HCT116 (cell line): ENCODE measurements around the gene PDE4D. TPM values are rescaled to one million over a fixed set of nuclear protein-coding genes. Genes with fewer than 3 reads are reported as not detected.

ENCODE experiments used
- ATAC-seq: fragments of 200-7000 bp; cut with Tn5 transposase; 2 replicates; pipeline ENCODE4 v1.9.1; 2020; ENCODE audit warnings: mild to moderate bottlenecking, moderate library complexity
- BruUV-seq: library from RNA; stranded (reverse); fragments of 400-500 nt; replicated peaks from 2 replicates; lab custom pipeline; 2021; lab: Mats Ljungman, UMichigan
- CTCF ChIA-PET: fragments of 300-600 bp; sonication (Branson Sonifier 250); formaldehyde crosslinking; loops from one replicate; lab custom pipeline; 2021; ENCODE audit warnings: antibody characterized with exemption; lab: Charles Lee
- POLR2A ChIA-PET: fragments of 300-600, 350-600 bp; sonication (Branson Sonifier 250); formaldehyde crosslinking; loops from one replicate; lab custom pipeline; 2021; ENCODE audit warnings: antibody characterized with exemption; lab: Charles Lee
- RAD21 ChIA-PET, 2 experiments: fragments of 300-600 bp; sonication (Branson Sonifier 250); formaldehyde crosslinking; loops; one replicate each; lab custom pipeline; 2023; ENCODE audit warnings: low total read pairs in 2 of 2; ENCODE audit not compliant: uncharacterized antibody in 2 of 2, unreplicated experiment in 2 of 2, low non-redundant PET in 1 of 2; lab: Charles Lee
- DNase-seq: peaks from one replicate; pipeline ENCODE4 v3.0.0-alpha.2; 2010; ENCODE audit warnings: low read depth, low spot score
- H2AFZ ChIP-seq: fragments of 200-600 bp; shearing (Covaris generic), sonication (generic); 2 replicates; pipeline ENCODE4 v1.6.1; 2017; ENCODE audit warnings: low read depth, mixed run types, mixed read lengths, antibody characterized with exemption, low read length; ENCODE audit not compliant: poor library complexity, severe bottlenecking
- H3K27ac ChIP-seq: 2 replicates; pipeline ENCODE4 v1.5.1; 2012; ENCODE audit warnings: low read depth, low read length
- H3K27me3 ChIP-seq: fragments of 200-600 bp; sonication (generic); 2 replicates; pipeline ENCODE4 v1.6.1; 2016; ENCODE audit warnings: mixed run types, low read length, mixed read lengths; ENCODE audit not compliant: insufficient read depth
- H3K36me3 ChIP-seq, 2 experiments: fragments of 200-500 bp in 1 of 2; fragments of 200-600 bp in 1 of 2; sonication (Bioruptor generic) in 1 of 2; sonication (generic) in 1 of 2; 2 replicates each; pipeline versions ENCODE4 v1.5.1 to v1.6.1; 2014 to 2016; ENCODE audit warnings: low read length in 2 of 2, inconsistent platforms in 1 of 2, mixed read lengths in 1 of 2, mixed run types in 1 of 2; ENCODE audit not compliant: insufficient read depth in 2 of 2, control insufficient read depth in 1 of 2
- H3K4me1 ChIP-seq, 2 experiments: fragments of 200-600 bp in 1 of 2; sonication (generic) in 1 of 2; 2 replicates each; pipeline versions ENCODE4 v1.5.1 to v1.6.1; 2012 to 2017; ENCODE audit warnings: low read length in 2 of 2, inconsistent platforms in 1 of 2, mild to moderate bottlenecking in 1 of 2, mixed read lengths in 1 of 2, mixed run types in 1 of 2, moderate library complexity in 1 of 2; ENCODE audit not compliant: insufficient read depth in 2 of 2, control insufficient read depth in 1 of 2
- H3K4me2 ChIP-seq: fragments of 200-600 bp; sonication (generic); 2 replicates; pipeline ENCODE4 v1.6.1; 2017; ENCODE audit warnings: mixed run types, low read length, mixed read lengths
- H3K4me3 ChIP-seq, 2 experiments: fragments of 200-600 bp in 1 of 2; sonication (generic) in 1 of 2; replicated peaks in 1 of 2; 2 replicates each; pipeline ENCODE4 v1.5.1; 2011 to 2016; ENCODE audit warnings: low read length in 2 of 2, control low read depth in 1 of 2, low read depth in 1 of 2, mild to moderate bottlenecking in 1 of 2, mixed read lengths in 1 of 2, mixed run types in 1 of 2
- H3K79me2 ChIP-seq: fragments of 200-600 bp; sonication (generic); 2 replicates; pipeline ENCODE4 v1.6.1; 2017; ENCODE audit warnings: mild to moderate bottlenecking, mixed run types, low read length, moderate library complexity, mixed read lengths; ENCODE audit not compliant: insufficient read depth
- H3K9ac ChIP-seq: fragments of 200-600 bp; sonication (generic); 2 replicates; pipeline ENCODE4 v1.6.1; 2016; ENCODE audit warnings: low read length, mixed read lengths
- H3K9me2 ChIP-seq: fragments of 200-600 bp; sonication (generic), shearing (Covaris generic); 2 replicates; pipeline ENCODE4 v1.6.1; 2017; ENCODE audit warnings: mixed run types, mild to moderate bottlenecking, moderate library complexity; ENCODE audit not compliant: insufficient read depth
- H3K9me3 ChIP-seq, 2 experiments: fragments of 200-500 bp in 1 of 2; fragments of 200-600 bp in 1 of 2; sonication (Bioruptor generic) in 1 of 2; sonication (generic) in 1 of 2; 2 replicates each; pipeline ENCODE4 v1.6.1; 2014 to 2017; ENCODE audit warnings: low read length in 2 of 2, mixed read lengths in 2 of 2, inconsistent platforms in 1 of 2, low read depth in 1 of 2, mild to moderate bottlenecking in 1 of 2, mixed run types in 1 of 2, moderate library complexity in 1 of 2; ENCODE audit not compliant: control insufficient read depth in 1 of 2, insufficient read depth in 1 of 2
- H4K20me1 ChIP-seq: fragments of 200-600 bp; sonication (generic), shearing (Covaris generic); 2 replicates; pipeline ENCODE4 v1.6.1; 2017; ENCODE audit warnings: mixed run types, mild to moderate bottlenecking, moderate library complexity; ENCODE audit not compliant: insufficient read depth
- CEBPB ChIP-seq: IDR thresholded peaks from 2 replicates; pipeline ENCODE4 v1.6.1; 2012; ENCODE audit warnings: low read depth
- CTCF ChIP-seq, 3 experiments: fragments of 200-600 bp in 1 of 3; sonication (generic) in 1 of 3; IDR thresholded peaks in 2 of 3; conservative IDR thresholded peaks in 1 of 3; 2 replicates each; pipeline ENCODE4 v1.5.1; 2012 to 2017; ENCODE audit warnings: low read depth in 2 of 3, low read length in 2 of 3, antibody characterized with exemption in 1 of 3, borderline replicate concordance in 1 of 3, control low read depth in 1 of 3, mild to moderate bottlenecking in 1 of 3, mixed read lengths in 1 of 3, mixed run types in 1 of 3, moderate library complexity in 1 of 3; ENCODE audit not compliant: insufficient read depth in 1 of 3
- ELF1 ChIP-seq: IDR thresholded peaks from 2 replicates; pipeline ENCODE4 v1.6.1; 2012; ENCODE audit warnings: low read depth, borderline replicate concordance
- POLR2A ChIP-seq: IDR thresholded peaks from 2 replicates; pipeline ENCODE4 v1.7.0; 2011; ENCODE audit warnings: borderline replicate concordance; ENCODE audit not compliant: insufficient read depth, insufficient read length; ENCODE audit errors: extremely low read depth
- POLR2AphosphoS5 ChIP-seq: IDR thresholded peaks from 2 replicates; pipeline ENCODE4 v1.6.1; 2011; ENCODE audit warnings: mild to moderate bottlenecking, low read depth, low read length, moderate library complexity
- SP1 ChIP-seq: IDR thresholded peaks from 2 replicates; pipeline ENCODE4 v1.6.1; 2012; ENCODE audit warnings: low read depth
- TCF7L2 ChIP-seq: IDR thresholded peaks from 2 replicates; pipeline ENCODE4 v1.7.0; 2011; ENCODE audit warnings: borderline replicate concordance, inconsistent platforms; ENCODE audit not compliant: insufficient read depth, insufficient read length; ENCODE audit errors: extremely low read depth
- YY1 ChIP-seq: IDR thresholded peaks from 2 replicates; pipeline ENCODE4 v1.6.1; 2011; ENCODE audit warnings: low read length, low read depth, moderate library complexity, mild to moderate bottlenecking; ENCODE audit not compliant: insufficient replicate concordance; ENCODE audit errors: extremely low read depth
- ZBTB33 ChIP-seq: IDR thresholded peaks from 2 replicates; pipeline ENCODE4 v1.6.1; 2011; ENCODE audit warnings: mild to moderate bottlenecking, low read length, moderate library complexity; ENCODE audit not compliant: insufficient replicate concordance; ENCODE audit errors: extremely low read depth
- ZFX ChIP-seq: fragments of 450-650 bp; IDR thresholded peaks from 2 replicates; pipeline ENCODE4 v1.6.1; 2017
- ZNF274 ChIP-seq: fragments of 200-500 bp; sonication (Bioruptor generic); IDR thresholded peaks from 2 replicates; pipeline ENCODE4 v1.6.1; 2014; ENCODE audit warnings: mild to moderate bottlenecking, low read depth, low read length, inconsistent platforms
- intact Hi-C: fragments of 100-400 bp; cut with micrococcal nuclease; formaldehyde crosslinking; loops from 2 replicates; pipeline ENCODE4 v1.10.0; 2022
- total RNA-seq: library from RNA; stranded (reverse); gene quantifications from one replicate; pipeline ENCODE4 v1.2.1, GENCODE V29; 2021; ENCODE audit not compliant: unreplicated experiment
- TF ChIP-seq, protein P1 (sequence below): IDR thresholded peaks from 2 replicates; pipeline ENCODE4 v1.6.1; 2012; ENCODE audit warnings: low read depth

The PDE4D gene
- total RNA-seq, 1 experiment from 2014 or later: 1.1 TPM

DNA sequence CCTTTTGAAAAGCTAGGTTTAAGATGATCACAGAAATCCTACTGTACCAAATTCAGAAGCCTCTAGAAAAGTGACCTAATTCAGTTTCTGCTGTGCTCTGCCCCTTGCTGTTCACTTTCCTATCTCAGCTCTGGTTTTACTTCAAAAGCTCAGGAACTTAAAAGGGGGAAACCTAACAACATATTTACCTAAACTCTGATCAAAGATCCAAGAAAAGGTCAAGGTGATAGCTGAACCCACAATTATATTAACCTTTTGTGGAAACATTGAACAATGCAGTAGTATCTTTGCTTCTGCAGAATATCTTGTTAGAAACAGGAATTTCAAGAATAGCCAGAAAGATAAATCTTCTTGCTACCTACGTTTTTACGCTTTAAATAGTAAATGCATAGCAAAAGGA is 568.5 kb downstream of the PDE4D start:
- intact Hi-C loops: no loop called here
- Histone ChIP-seq H3K9me2 (no peaks in the 10 kb centered on the region), H3K27ac (no peak overlapping the region), H3K36me3 (no peaks in the 10 kb centered on the region), H4K20me1 (no peaks in the 10 kb centered on the region), H3K27me3 (peaks cover 18% of the 10 kb centered on the region), H3K4me1 (no peaks in the 10 kb centered on the region), H3K9ac (no peak overlapping the region), H3K4me2 (no peak overlapping the region), H2AFZ (no peak overlapping the region), H3K4me3 (no peak overlapping the region), H3K9me3 (no peaks in the 10 kb centered on the region), H3K79me2 (no peaks in the 10 kb centered on the region)
- no peak for ATAC-seq
- ChIA-PET POLR2A (no interaction called here), CTCF (no interaction called here), RAD21 (no interaction called here)
- TF ChIP-seq TCF7L2 (no peak), SP1 (no peak), POLR2A (no peak), ZFX (no peak), CEBPB (no peak), POLR2AphosphoS5 (no peak)
- BruUV-seq: no TSS peak
- no peak for DNase-seq

DNA sequence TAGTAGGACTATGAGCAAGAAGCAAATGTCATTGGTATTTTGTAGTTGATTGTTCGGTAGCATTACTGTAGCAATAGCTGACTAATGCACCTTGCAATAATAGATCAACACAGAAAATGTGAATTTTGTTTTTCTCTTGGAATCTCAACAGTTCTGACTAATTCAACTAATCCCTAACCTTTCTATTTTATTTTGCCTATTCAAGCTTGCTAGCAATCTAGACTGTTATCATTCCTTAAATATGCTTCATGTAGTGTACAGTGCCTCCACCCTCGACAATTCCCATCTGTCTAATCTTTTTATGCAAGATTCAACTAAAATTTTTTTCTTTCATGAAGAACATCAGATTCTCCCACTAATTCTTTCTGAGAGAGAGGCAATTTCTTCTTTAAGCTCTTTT is 570.6 kb downstream of the PDE4D start:
- BruUV-seq: no TSS peak
- TF ChIP-seq SP1: no peak
- no peak for TF ChIP-seq CTCF (IDR thresholded peaks at IDR 0.05 in 2 of 3, conservative IDR thresholded peaks at IDR 0.05 in 1 of 3; ENCODE audit: borderline replicate concordance in 1 of 3, insufficient read depth in 1 of 3, low read depth in 2 of 3, low read length in 2 of 3)
- TF ChIP-seq ZBTB33: no peak
- TF ChIP-seq YY1: no peak
- no peak for TF ChIP-seq ELF1
- no peak for TF ChIP-seq ZNF274
- TF ChIP-seq CEBPB: no peak
- TF ChIP-seq, protein P1, sequence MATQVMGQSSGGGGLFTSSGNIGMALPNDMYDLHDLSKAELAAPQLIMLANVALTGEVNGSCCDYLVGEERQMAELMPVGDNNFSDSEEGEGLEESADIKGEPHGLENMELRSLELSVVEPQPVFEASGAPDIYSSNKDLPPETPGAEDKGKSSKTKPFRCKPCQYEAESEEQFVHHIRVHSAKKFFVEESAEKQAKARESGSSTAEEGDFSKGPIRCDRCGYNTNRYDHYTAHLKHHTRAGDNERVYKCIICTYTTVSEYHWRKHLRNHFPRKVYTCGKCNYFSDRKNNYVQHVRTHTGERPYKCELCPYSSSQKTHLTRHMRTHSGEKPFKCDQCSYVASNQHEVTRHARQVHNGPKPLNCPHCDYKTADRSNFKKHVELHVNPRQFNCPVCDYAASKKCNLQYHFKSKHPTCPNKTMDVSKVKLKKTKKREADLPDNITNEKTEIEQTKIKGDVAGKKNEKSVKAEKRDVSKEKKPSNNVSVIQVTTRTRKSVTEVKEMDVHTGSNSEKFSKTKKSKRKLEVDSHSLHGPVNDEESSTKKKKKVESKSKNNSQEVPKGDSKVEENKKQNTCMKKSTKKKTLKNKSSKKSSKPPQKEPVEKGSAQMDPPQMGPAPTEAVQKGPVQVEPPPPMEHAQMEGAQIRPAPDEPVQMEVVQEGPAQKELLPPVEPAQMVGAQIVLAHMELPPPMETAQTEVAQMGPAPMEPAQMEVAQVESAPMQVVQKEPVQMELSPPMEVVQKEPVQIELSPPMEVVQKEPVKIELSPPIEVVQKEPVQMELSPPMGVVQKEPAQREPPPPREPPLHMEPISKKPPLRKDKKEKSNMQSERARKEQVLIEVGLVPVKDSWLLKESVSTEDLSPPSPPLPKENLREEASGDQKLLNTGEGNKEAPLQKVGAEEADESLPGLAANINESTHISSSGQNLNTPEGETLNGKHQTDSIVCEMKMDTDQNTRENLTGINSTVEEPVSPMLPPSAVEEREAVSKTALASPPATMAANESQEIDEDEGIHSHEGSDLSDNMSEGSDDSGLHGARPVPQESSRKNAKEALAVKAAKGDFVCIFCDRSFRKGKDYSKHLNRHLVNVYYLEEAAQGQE: no peak
- DNase-seq (no peak), ATAC-seq (no peak)
- no peaks in the 10 kb centered on the region for H3K9me2 ChIP-seq
- POLR2A ChIA-PET: no interaction called here
- no peaks in the 10 kb centered on the region for H3K36me3 ChIP-seq
- RAD21 ChIA-PET: no interaction called here
- H4K20me1 ChIP-seq: no peaks in the 10 kb centered on the region
- intact Hi-C loops: no loop called here
- H3K9ac ChIP-seq: no peak overlapping the region
- no peaks in the 10 kb centered on the region for H3K9me3 ChIP-seq
- H3K27me3 ChIP-seq: peaks cover 10% of the 10 kb centered on the region; the same call in 1 of the 2 replicates
- H3K27ac ChIP-seq: no peak overlapping the region
- no peaks in the 10 kb centered on the region for H3K79me2 ChIP-seq
- no peak overlapping the region for H3K4me3 ChIP-seq
- H3K4me2 ChIP-seq: no peak overlapping the region
- H3K4me1 ChIP-seq: no peaks in the 10 kb centered on the region
- H2AFZ ChIP-seq: no peak overlapping the region
- CTCF ChIA-PET: no interaction called here
